ENCODE data around the gene ITIH2. TPM values are rescaled to one million over a fixed set of nuclear protein-coding genes. Genes with fewer than 3 reads are reported as not detected.
"Not testable (repeated sequence)": the region's sequence is repeated elsewhere in the genome, so short reads cannot be mapped to it uniquely, and the experiment has no call there.

ITIH2 gene
- total RNA-seq, 1 experiment from 2014 or later = 13.3 TPM

DNA sequence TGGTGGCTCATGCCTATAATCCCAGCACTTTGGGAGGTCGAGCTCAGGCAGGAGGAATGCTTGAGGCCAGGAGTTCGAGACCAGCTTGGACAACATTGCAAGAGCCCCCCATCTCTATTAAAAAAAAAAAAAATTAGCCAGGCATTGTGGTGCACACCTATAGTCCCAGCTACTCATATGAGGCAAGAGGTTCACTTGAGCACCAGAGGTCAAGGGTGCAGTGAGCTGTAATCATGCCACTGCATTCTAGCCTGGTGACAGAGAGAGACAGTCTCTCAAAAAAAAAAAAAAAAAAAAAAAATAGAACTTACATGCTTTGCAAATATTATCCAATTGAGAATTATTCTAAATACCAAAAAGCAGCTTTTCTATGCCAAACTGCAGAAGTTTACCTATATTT, 73.7 kb downstream of the ITIH2 start:
- POLR2A ChIA-PET = interaction anchor here (0.5 to 0.9 kb wide), 2 partner anchors 11 to 111 kb away, joined by 4 to 6 read pairs; partner anchors contain the start of genes ATP5F1C and KIN
- peaks cover 86% of the 10 kb centered on the region for H3K36me3 Mint-ChIP-seq (ENCODE audit: insufficient read depth, unreplicated experiment)
- Histone ChIP-seq H3K9me3 (no peaks in the 10 kb centered on the region), H3K27me3 (replicated peaks; ENCODE audit: control insufficient read depth, insufficient read depth, low read length) (no peaks in the 10 kb centered on the region), H3K4me3 (ENCODE audit: low read depth, low read length) (no peak overlapping the region), H3K4me1 (no peaks in the 10 kb centered on the region), H3K36me3 (ENCODE audit: control insufficient read depth, insufficient read depth, low read length) (peaks cover 3% of the 10 kb centered on the region)
- H3K9me3 Mint-ChIP-seq (ENCODE audit: unreplicated experiment) = no peaks in the 10 kb centered on the region
- no peaks in the 10 kb centered on the region for H3K4me1 Mint-ChIP-seq (ENCODE audit: low read depth, unreplicated experiment)
- TF ChIP-seq, protein P1, sequence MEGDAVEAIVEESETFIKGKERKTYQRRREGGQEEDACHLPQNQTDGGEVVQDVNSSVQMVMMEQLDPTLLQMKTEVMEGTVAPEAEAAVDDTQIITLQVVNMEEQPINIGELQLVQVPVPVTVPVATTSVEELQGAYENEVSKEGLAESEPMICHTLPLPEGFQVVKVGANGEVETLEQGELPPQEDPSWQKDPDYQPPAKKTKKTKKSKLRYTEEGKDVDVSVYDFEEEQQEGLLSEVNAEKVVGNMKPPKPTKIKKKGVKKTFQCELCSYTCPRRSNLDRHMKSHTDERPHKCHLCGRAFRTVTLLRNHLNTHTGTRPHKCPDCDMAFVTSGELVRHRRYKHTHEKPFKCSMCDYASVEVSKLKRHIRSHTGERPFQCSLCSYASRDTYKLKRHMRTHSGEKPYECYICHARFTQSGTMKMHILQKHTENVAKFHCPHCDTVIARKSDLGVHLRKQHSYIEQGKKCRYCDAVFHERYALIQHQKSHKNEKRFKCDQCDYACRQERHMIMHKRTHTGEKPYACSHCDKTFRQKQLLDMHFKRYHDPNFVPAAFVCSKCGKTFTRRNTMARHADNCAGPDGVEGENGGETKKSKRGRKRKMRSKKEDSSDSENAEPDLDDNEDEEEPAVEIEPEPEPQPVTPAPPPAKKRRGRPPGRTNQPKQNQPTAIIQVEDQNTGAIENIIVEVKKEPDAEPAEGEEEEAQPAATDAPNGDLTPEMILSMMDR (IDR thresholded peaks at IDR 0.05; ENCODE audit: insufficient read depth in 1 of 2, low read depth in 1 of 2, low read length in 1 of 2, severe bottlenecking in 1 of 2, unreplicated experiment in 1 of 2) = no peak
- CTCF ChIA-PET = no interaction called here
- BruUV-seq (replicated peaks) = no TSS peak
- intact Hi-C loops (cut with micrococcal nuclease; ENCODE audit: unreplicated experiment) = no loop called here
- H3K4me3 Mint-ChIP-seq (ENCODE audit: unreplicated experiment) = no peak overlapping the region
- H3K27me3 Mint-ChIP-seq (ENCODE audit: insufficient read depth, unreplicated experiment) = no peaks in the 10 kb centered on the region
- no peak for DNase-seq
- H3K27ac Mint-ChIP-seq (ENCODE audit: unreplicated experiment) = no peak overlapping the region

DNA sequence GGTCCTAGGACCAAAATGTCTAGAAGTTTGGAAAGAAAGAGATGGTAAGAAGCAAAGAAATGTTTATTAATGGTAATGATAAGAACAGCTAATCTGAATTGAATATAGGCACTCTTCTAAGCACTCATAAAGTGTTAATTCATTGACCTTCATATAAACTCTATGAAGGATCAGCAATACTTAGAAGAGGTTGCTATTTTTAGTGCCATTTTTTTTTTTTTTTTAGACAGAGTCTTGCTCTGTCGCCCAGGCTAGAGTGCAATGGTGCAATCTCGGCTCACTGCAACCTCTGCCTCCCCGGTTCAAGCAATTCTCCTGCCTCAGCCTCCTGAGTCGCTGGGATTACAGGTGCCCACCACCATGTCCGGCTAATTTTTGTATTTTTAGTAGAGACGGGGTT, 79.1 kb downstream of the ITIH2 start:
- POLR2A ChIA-PET; H3K4me1 ChIP-seq; H3K36me3 ChIP-seq (ENCODE audit: control insufficient read depth, insufficient read depth, low read length); H3K4me3 Mint-ChIP-seq (ENCODE audit: unreplicated experiment); CTCF ChIA-PET; H3K9me3 ChIP-seq; BruUV-seq (replicated peaks); intact Hi-C loops (cut with micrococcal nuclease; ENCODE audit: unreplicated experiment); H3K4me3 ChIP-seq (ENCODE audit: low read depth, low read length); DNase-seq; H3K9me3 Mint-ChIP-seq (ENCODE audit: unreplicated experiment); H3K27ac Mint-ChIP-seq (ENCODE audit: unreplicated experiment); H3K27me3 ChIP-seq (replicated peaks; ENCODE audit: control insufficient read depth, insufficient read depth, low read length); H3K27me3 Mint-ChIP-seq (ENCODE audit: insufficient read depth, unreplicated experiment); H3K4me1 Mint-ChIP-seq (ENCODE audit: low read depth, unreplicated experiment): not testable (repeated sequence)
- H3K36me3 Mint-ChIP-seq (ENCODE audit: insufficient read depth, unreplicated experiment) = peaks cover 71% of the 10 kb centered on the region

DNA sequence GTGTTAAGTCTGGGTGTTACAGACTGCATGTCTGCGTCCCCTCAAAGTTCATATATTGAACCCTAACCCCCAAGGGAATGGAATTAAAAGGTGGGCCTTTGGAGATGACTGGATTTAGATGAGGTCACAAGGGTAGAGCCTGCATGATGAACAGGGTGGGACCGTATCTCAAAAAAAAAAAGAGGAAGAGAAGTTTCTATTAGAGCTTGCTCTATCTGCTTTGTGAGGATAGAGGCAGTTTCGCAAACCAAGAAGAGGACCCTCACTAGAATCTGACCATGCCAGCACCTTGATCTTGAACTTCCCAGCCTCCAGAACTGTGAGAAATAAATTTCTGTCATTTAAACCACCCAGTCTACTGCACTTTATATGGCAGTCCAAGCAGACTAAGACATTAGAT, 83.3 kb downstream of the ITIH2 start:
- no peak for DNase-seq
- no peak overlapping the region for H3K27ac Mint-ChIP-seq (ENCODE audit: unreplicated experiment)
- Histone ChIP-seq H3K27me3 (replicated peaks; ENCODE audit: control insufficient read depth, insufficient read depth, low read length) (no peaks in the 10 kb centered on the region), H3K4me3 (ENCODE audit: low read depth, low read length) (peak overlapping the region; percentile 100; the same call in 1 of the 2 replicates), H3K36me3 (ENCODE audit: control insufficient read depth, insufficient read depth, low read length) (no peaks in the 10 kb centered on the region), H3K4me1 (peaks cover 8% of the 10 kb centered on the region; the same call in 1 of the 2 replicates), H3K9me3 (no peaks in the 10 kb centered on the region)
- intact Hi-C loops (cut with micrococcal nuclease; ENCODE audit: unreplicated experiment) = loop anchor here (5.0 kb wide), 1 partner anchor 84 kb away; the partner anchor contains the start of gene ITIH2
- no peaks in the 10 kb centered on the region for H3K27me3 Mint-ChIP-seq (ENCODE audit: insufficient read depth, unreplicated experiment)
- H3K4me3 Mint-ChIP-seq (ENCODE audit: unreplicated experiment) = no peak overlapping the region
- peaks cover 16% of the 10 kb centered on the region for H3K4me1 Mint-ChIP-seq (ENCODE audit: low read depth, unreplicated experiment)
- TF ChIP-seq, protein P1 (IDR thresholded peaks at IDR 0.05; ENCODE audit: insufficient read depth in 1 of 2, low read depth in 1 of 2, low read length in 1 of 2, severe bottlenecking in 1 of 2, unreplicated experiment in 1 of 2) = no peak
- no peaks in the 10 kb centered on the region for H3K9me3 Mint-ChIP-seq (ENCODE audit: unreplicated experiment)
- H3K36me3 Mint-ChIP-seq (ENCODE audit: insufficient read depth, unreplicated experiment) = peaks cover 43% of the 10 kb centered on the region
- no TSS peak for BruUV-seq (replicated peaks)
- CTCF ChIA-PET = no interaction called here
- POLR2A ChIA-PET = no interaction called here

Data from Caco-2 (cell line).